HepG2 (cell line): ENCODE results near the gene ZBTB7B. TPM values are rescaled to one million over a fixed set of nuclear protein-coding genes. Genes with fewer than 3 reads are reported as not detected.

ENCODE experiments used
- AKAP8 ChIP-seq: sonication (generic); formaldehyde crosslinking; IDR thresholded peaks from 2 replicates; pipeline ENCODE4 v1.5.1; 2020; ENCODE audit warnings: mild to moderate bottlenecking, missing genetic modification reagents
- DNMT1 ChIP-seq: sonication (generic); formaldehyde crosslinking; IDR thresholded peaks from 2 replicates; pipeline ENCODE4 v1.5.1; 2020; ENCODE audit warnings: mild to moderate bottlenecking, missing genetic modification reagents
- FOXJ3 ChIP-seq: sonication (generic); formaldehyde crosslinking; IDR thresholded peaks from 2 replicates; pipeline ENCODE4 v1.4.0; 2020; ENCODE audit warnings: missing genetic modification reagents, mild to moderate bottlenecking, borderline replicate concordance
- FOXK2 ChIP-seq: fragments of 450-650 bp; IDR thresholded peaks from 2 replicates; pipeline ENCODE4 v1.6.1; 2016
- FOXM1 ChIP-seq: sonication (generic); formaldehyde crosslinking; IDR thresholded peaks from 2 replicates; pipeline ENCODE4 v1.5.0; 2020; ENCODE audit warnings: missing genetic modification reagents
- FOXO1 ChIP-seq: sonication (generic); formaldehyde crosslinking; IDR thresholded peaks from 2 replicates; pipeline ENCODE4 v1.4.0; 2020; ENCODE audit warnings: missing genetic modification reagents
- HES4 ChIP-seq: sonication (generic); formaldehyde crosslinking; IDR thresholded peaks from 2 replicates; pipeline ENCODE4 v1.9.0; 2021; ENCODE audit warnings: mild to moderate bottlenecking, missing genetic modification reagents, borderline replicate concordance
- HOMEZ ChIP-seq: IDR thresholded peaks from 2 replicates; pipeline ENCODE4 v1.6.1; 2016; ENCODE audit warnings: low read depth
- PHF20 ChIP-seq: sonication (generic); formaldehyde crosslinking; IDR thresholded peaks from 2 replicates; pipeline ENCODE4 v1.5.0; 2020; ENCODE audit warnings: mild to moderate bottlenecking, missing genetic modification reagents
- RFXANK ChIP-seq: IDR thresholded peaks from 2 replicates; pipeline ENCODE4 v1.6.1; 2016
- RORA ChIP-seq: sonication (generic); formaldehyde crosslinking; IDR thresholded peaks from 2 replicates; pipeline ENCODE4 v1.5.0; 2020; ENCODE audit warnings: mild to moderate bottlenecking, missing genetic modification reagents, moderate library complexity
- SMAD1 ChIP-seq: sonication (generic); formaldehyde crosslinking; IDR thresholded peaks from 2 replicates; pipeline ENCODE4 v1.4.0; 2020; ENCODE audit warnings: missing genetic modification reagents, low read depth, mild to moderate bottlenecking, borderline replicate concordance
- SRF ChIP-seq: IDR thresholded peaks from 2 replicates; pipeline ENCODE4 v1.6.1; 2011; ENCODE audit warnings: mild to moderate bottlenecking, low read depth, low read length, moderate library complexity
- THAP8 ChIP-seq: sonication (generic); formaldehyde crosslinking; IDR thresholded peaks from 2 replicates; pipeline ENCODE4 v1.5.1; 2020; ENCODE audit warnings: missing genetic modification reagents, mild to moderate bottlenecking, borderline replicate concordance
- ZBTB37 ChIP-seq: sonication (generic); formaldehyde crosslinking; IDR thresholded peaks from 2 replicates; pipeline ENCODE4 v1.4.0; 2020; ENCODE audit warnings: mild to moderate bottlenecking, missing genetic modification reagents
- ZFP62 ChIP-seq: sonication (generic); formaldehyde crosslinking; IDR thresholded peaks from 2 replicates; pipeline ENCODE4 v1.4.0; 2020; ENCODE audit warnings: missing genetic modification reagents
- ZNF44 ChIP-seq: sonication (generic); formaldehyde crosslinking; IDR thresholded peaks from 2 replicates; pipeline ENCODE4 v1.5.1; 2020; ENCODE audit warnings: mild to moderate bottlenecking, missing genetic modification reagents
- ZNF546 ChIP-seq: sonication (generic); formaldehyde crosslinking; conservative IDR thresholded peaks from 2 replicates; pipeline ENCODE4 v1.8.1; 2023; ENCODE audit warnings: mild to moderate bottlenecking, missing genetic modification reagents
- ZNF563 ChIP-seq: sonication (generic); formaldehyde crosslinking; IDR thresholded peaks from 2 replicates; pipeline ENCODE4 v1.8.0; 2022; ENCODE audit warnings: mild to moderate bottlenecking, moderate library complexity, missing genetic modification reagents
- ZNF572 ChIP-seq: sonication (generic); formaldehyde crosslinking; IDR thresholded peaks from 2 replicates; pipeline ENCODE4 v1.5.1; 2020; ENCODE audit warnings: mild to moderate bottlenecking, missing genetic modification reagents
- ZNF577 ChIP-seq: sonication (generic); formaldehyde crosslinking; IDR thresholded peaks from 2 replicates; pipeline ENCODE4 v1.4.0; 2020; ENCODE audit warnings: mild to moderate bottlenecking, low read depth, missing genetic modification reagents, borderline replicate concordance
- ZNF703 ChIP-seq: sonication (generic); formaldehyde crosslinking; IDR thresholded peaks from 2 replicates; pipeline ENCODE4 v1.5.1; 2020; ENCODE audit warnings: missing genetic modification reagents, mild to moderate bottlenecking, moderate library complexity, borderline replicate concordance
- ZNF770 ChIP-seq: sonication (generic); formaldehyde crosslinking; IDR thresholded peaks from 2 replicates; pipeline ENCODE4 v1.5.0; 2020; ENCODE audit warnings: mild to moderate bottlenecking, missing genetic modification reagents
- ZSCAN22 ChIP-seq: sonication (generic); formaldehyde crosslinking; IDR thresholded peaks from 2 replicates; pipeline ENCODE4 v1.4.0; 2020; ENCODE audit warnings: mild to moderate bottlenecking, missing genetic modification reagents
- ZSCAN31 ChIP-seq: sonication (generic); formaldehyde crosslinking; IDR thresholded peaks from 2 replicates; pipeline ENCODE4 v1.5.0; 2020; ENCODE audit warnings: low read depth, mild to moderate bottlenecking, missing genetic modification reagents
- polyA plus RNA-seq, 8 experiments: library from polyadenylated mRNA; depleted of rRNA in 3 of 8; stranded (reverse) in 7 of 8; unstranded in 1 of 8; fragments of >200 nt; fragmentation: Illumina TruSeq in 4 of 8; extraction: Trizol in 4 of 8; gene quantifications; 2 replicates each; pipeline versions ENCODE4 v1.2.1 to v1.2.3, GENCODE V29; 2011 to 2016; ENCODE audit warnings: low read depth in 4 of 8, missing spikeins in 1 of 8, mixed read lengths in 1 of 8; ENCODE audit not compliant: insufficient read depth in 1 of 8
- total RNA-seq, 5 experiments: library from RNA; depleted of rRNA; stranded (reverse); fragments of >200 nt; fragmentation: Illumina TruSeq; extraction: Trizol; gene quantifications; 2 replicates each; pipeline ENCODE4 v1.2.3, GENCODE V29; 2016; ENCODE audit warnings: low read depth in 1 of 5

ZBTB7B gene
- total and polyA plus RNA-seq, 2 of the 13 experiments (the other 11 are each of a cell fraction or from before 2014, with no cell fraction given), result 15.5 to 17.5 TPM

GRCh38 chr1:155017041-155017945 is 14.7 kb downstream of the ZBTB7B start (continued):
- TF ChIP-seq DNMT1 (CRISPR knock-in tag) (peak; percentile 85; the same call in 1 of the 2 replicates), HOMEZ (CRISPR knock-in tag) (no peak), ZNF546 (CRISPR knock-in tag) (no peak), ZNF770 (peak; percentile 67), ZFP62 (no peak), SRF (no peak), ZNF44 (CRISPR knock-in tag) (no peak), SMAD1 (CRISPR knock-in tag) (no peak), RFXANK (CRISPR knock-in tag) (peak; percentile 79; the same call in 1 of the 2 replicates), HES4 (no peak), ZBTB37 (CRISPR knock-in tag) (no peak), ZNF572 (peak; percentile 45; the same call in 1 of the 2 replicates), THAP8 (CRISPR knock-in tag) (no peak; the same call in 1 of the 2 replicates), FOXK2 (no peak), PHF20 (CRISPR knock-in tag) (peak; percentile 71), ZNF703 (no peak; the same call in 1 of the 2 replicates), FOXO1 (CRISPR knock-in tag) (peak; percentile 73), FOXM1 (CRISPR knock-in tag) (no peak), ZSCAN31 (CRISPR knock-in tag) (peak; percentile 90), ZNF577 (CRISPR knock-in tag) (no peak), FOXJ3 (0 out of 2 replicates have a peak, but pooled peaks have one; percentile 16), AKAP8 (CRISPR knock-in tag) (peak; percentile 97), ZSCAN22 (CRISPR knock-in tag) (no peak), ZNF563 (CRISPR knock-in tag) (peak; percentile 73; the same call in 1 of the 2 replicates), RORA (no peak)
